ENCODE results near the gene OSBPL9.

- TF ChIP-seq CTCF (conservative IDR thresholded peaks at IDR 0.05; ENCODE audit: low read depth, low read length): no peak
- TF ChIP-seq EZH2 (IDR thresholded peaks at IDR 0.05; ENCODE audit: borderline replicate concordance, low read depth, low read length, poor library complexity, severe bottlenecking): no peak
Measured at GRCh38 chr1:51693419-51694155, 76.7 kb downstream of the OSBPL9 start.

Measured in A673 (cell line).